ENCODE results near the gene CBLB.
"Not testable (repeated sequence)": the region's sequence is repeated elsewhere in the genome, so short reads cannot be mapped to it uniquely, and the experiment has no call there.

- not testable (repeated sequence) for TF ChIP-seq CTCF, POLR2A, POLR2AphosphoS5 (IDR thresholded peaks at IDR 0.05)
Observed at GRCh38 chr3:105727036-105727435, 141.8 kb downstream of the CBLB start.

All from prostate gland (tissue), 2 donors.